NK-92 (cell line): ENCODE results near the gene FKBP8.
"Not testable (repeated sequence)": the region's sequence is repeated elsewhere in the genome, so short reads cannot be mapped to it uniquely, and the experiment has no call there.

ENCODE experiments used
- DNase-seq: peaks from one replicate; lab custom pipeline; 2025; ENCODE audit not compliant: unreplicated experiment; lab: John Stamatoyannopoulos, UW

FKBP8 gene

GRCh38 chr19:18542941-18543813 lies at the start of gene FKBP8:
FKBP8 (minus strand) TSS chr19:18543573; CDS start chr19:18541970, 1,603 bp downstream.
- no peak for DNase-seq

- DNase-seq: not testable (repeated sequence)
Observed at GRCh38 chr19:18592732-18593131, 49.4 kb upstream of the FKBP8 start.

GRCh38 chr19:18591735-18592385 lies 48.5 kb upstream of the FKBP8 start:
- no peak for DNase-seq

GRCh38 chr19:18590273-18591272 lies 47.2 kb upstream of the FKBP8 start:
- no peak for DNase-seq

GRCh38 chr19:18589380-18590272 lies 46.3 kb upstream of the FKBP8 start:
- no peak for DNase-seq

- peak; percentile 51 for DNase-seq
Observed at GRCh38 chr19:18588611-18589379, 45.4 kb upstream of the FKBP8 start, which contains the start of gene REX1BD. REX1BD (plus strand) TSS chr19:18588798; CDS start chr19:18588802, 4 bp downstream.

- no peak for DNase-seq
Observed at GRCh38 chr19:18587962-18588610, 44.7 kb upstream of the FKBP8 start.

GRCh38 chr19:18587561-18587960 lies 44.2 kb upstream of the FKBP8 start:
- no peak for DNase-seq

GRCh38 chr19:18586306-18586705 lies 42.9 kb upstream of the FKBP8 start:
- DNase-seq: no peak

GRCh38 chr19:18580311-18580710 lies 36.9 kb upstream of the FKBP8 start:
- DNase-seq: no peak

- no peak for DNase-seq
Observed at GRCh38 chr19:18577365-18577914, 34.1 kb upstream of the FKBP8 start.

- no peak for DNase-seq
Observed at GRCh38 chr19:18576383-18576782, 33.0 kb upstream of the FKBP8 start.

- DNase-seq: no peak
Observed at GRCh38 chr19:18574691-18575291, 31.4 kb upstream of the FKBP8 start.

GRCh38 chr19:18571564-18572344 lies 28.4 kb upstream of the FKBP8 start, which contains the start of gene UBA52:
UBA52 (plus strand) TSS chr19:18571857; CDS start chr19:18573301, 1,444 bp downstream.
- peak; percentile 87 for DNase-seq

- no peak for DNase-seq
Observed at GRCh38 chr19:18568367-18568766, 25.0 kb upstream of the FKBP8 start.

GRCh38 chr19:18566953-18567352 lies 23.6 kb upstream of the FKBP8 start:
- DNase-seq: no peak

- no peak for DNase-seq
Observed at GRCh38 chr19:18562086-18562485, 18.7 kb upstream of the FKBP8 start.
